WTC11 (cell line): ENCODE results near the gene BTN3A1. TPM values are rescaled to one million over a fixed set of nuclear protein-coding genes. Genes with fewer than 3 reads are reported as not detected.

ENCODE experiments used
- ATAC-seq: fragments of 200-7000 bp; cut with Tn5 transposase; 2 replicates; pipeline ENCODE4 v1.10.0; 2021; ENCODE audit warnings: mild to moderate bottlenecking, moderate library complexity
- CTCF ChIA-PET: fragments of 300-600 bp; sonication (Branson Sonifier 250); formaldehyde crosslinking; loops from one replicate; lab custom pipeline; 2021; ENCODE audit warnings: antibody characterized with exemption; lab: Charles Lee
- POLR2A ChIA-PET: fragments of 350-600 bp; sonication (Branson Sonifier 250); formaldehyde crosslinking; loops from one replicate; lab custom pipeline; 2021; ENCODE audit warnings: antibody characterized with exemption; lab: Charles Lee
- DNase-seq: peaks from one replicate; pipeline ENCODE4 v3.0.0; 2021; ENCODE audit warnings: low spot score
- H3K27ac Mint-ChIP-seq: 2 replicates; pipeline ENCODE4 v1.8.0; 2021; ENCODE audit warnings: mixed read lengths
- H3K27me3 Mint-ChIP-seq: 2 replicates; pipeline ENCODE4 v1.8.0; 2021; ENCODE audit warnings: low read depth, mild to moderate bottlenecking, moderate library complexity, mixed read lengths
- H3K36me3 Mint-ChIP-seq: 2 replicates; pipeline ENCODE4 v1.8.0; 2021; ENCODE audit warnings: mixed read lengths
- H3K4me1 Mint-ChIP-seq: 2 replicates; pipeline ENCODE4 v1.8.0; 2022; ENCODE audit warnings: mixed read lengths
- H3K4me3 Mint-ChIP-seq: 2 replicates; pipeline ENCODE4 v1.8.0; 2021; ENCODE audit warnings: mild to moderate bottlenecking, moderate library complexity, mixed read lengths
- H3K9me3 Mint-ChIP-seq: 2 replicates; pipeline ENCODE4 v1.8.0; 2021; ENCODE audit warnings: mixed read lengths
- ARID4B ChIP-seq: sonication (generic); formaldehyde crosslinking; IDR thresholded peaks from 2 replicates; pipeline ENCODE4 v1.8.0; 2023; ENCODE audit warnings: missing genetic modification reagents, mild to moderate bottlenecking, borderline replicate concordance
- ATF1 ChIP-seq: sonication (generic); formaldehyde crosslinking; IDR thresholded peaks from 2 replicates; pipeline ENCODE4 v1.8.1; 2023; ENCODE audit warnings: mild to moderate bottlenecking, moderate library complexity, missing genetic modification reagents
- CDX4 ChIP-seq: fragments of 250-450 bp; sonication (Bioruptor Pico); IDR thresholded peaks from 2 replicates; pipeline ENCODE4 v1.9.0; 2021; ENCODE audit warnings: moderate library complexity, mild to moderate bottlenecking, inconsistent platforms, borderline replicate concordance
- CREB1 ChIP-seq: sonication (generic); formaldehyde crosslinking; IDR thresholded peaks from 2 replicates; pipeline ENCODE4 v1.8.0; 2023; ENCODE audit warnings: mild to moderate bottlenecking, missing genetic modification reagents
- CTCF ChIP-seq: fragments of 200-600 bp; IDR thresholded peaks from 2 replicates; pipeline ENCODE4 v1.8.0; 2022; ENCODE audit warnings: antibody characterized with exemption
- ESRRA ChIP-seq: sonication (generic); formaldehyde crosslinking; IDR thresholded peaks from 2 replicates; pipeline ENCODE4 v1.8.1; 2022; ENCODE audit warnings: mild to moderate bottlenecking, missing genetic modification reagents, borderline replicate concordance
- FOXJ3 ChIP-seq: sonication (generic); formaldehyde crosslinking; IDR thresholded peaks from 2 replicates; pipeline ENCODE4 v1.9.0; 2021; ENCODE audit warnings: missing genetic modification reagents, mild to moderate bottlenecking, borderline replicate concordance
- FOXP1 ChIP-seq: sonication (generic); formaldehyde crosslinking; IDR thresholded peaks from 2 replicates; pipeline ENCODE4 v1.8.0; 2022; ENCODE audit warnings: missing genetic modification reagents, mild to moderate bottlenecking, moderate library complexity, borderline replicate concordance
- GABPB1 ChIP-seq: sonication (generic); formaldehyde crosslinking; IDR thresholded peaks from 2 replicates; pipeline ENCODE4 v1.8.1; 2023; ENCODE audit warnings: mild to moderate bottlenecking, missing genetic modification reagents
- IRF2 ChIP-seq: sonication (generic); formaldehyde crosslinking; IDR thresholded peaks from 2 replicates; pipeline ENCODE4 v1.8.0; 2022; ENCODE audit warnings: low read depth, missing genetic modification reagents, borderline replicate concordance
- NFE2L1 ChIP-seq: sonication (generic); formaldehyde crosslinking; IDR thresholded peaks from 2 replicates; pipeline ENCODE4 v1.8.1; 2023; ENCODE audit warnings: missing genetic modification reagents
- TP53 ChIP-seq: sonication (generic); formaldehyde crosslinking; IDR thresholded peaks from 2 replicates; pipeline ENCODE4 v1.8.1; 2023; ENCODE audit warnings: mild to moderate bottlenecking, missing genetic modification reagents
- USF2 ChIP-seq: sonication (generic); formaldehyde crosslinking; IDR thresholded peaks from 2 replicates; pipeline ENCODE4 v1.8.1; 2023; ENCODE audit warnings: mild to moderate bottlenecking, missing genetic modification reagents, moderate library complexity
- total RNA-seq: library from RNA; stranded (reverse); gene quantifications from 3 replicates; pipeline ENCODE4 v1.2.3, GENCODE V29; 2021
- TF ChIP-seq, protein P1 (sequence below): fragments of 250-450 bp; sonication (Bioruptor Pico); IDR thresholded peaks from 2 replicates; pipeline ENCODE4 v1.9.0; 2021; ENCODE audit warnings: mild to moderate bottlenecking, borderline replicate concordance
- TF ChIP-seq, protein P2 (sequence below): sonication (generic); formaldehyde crosslinking; conservative IDR thresholded peaks from 2 replicates; pipeline ENCODE4 v1.8.1; 2022; ENCODE audit warnings: mild to moderate bottlenecking, missing genetic modification reagents
- TF ChIP-seq, protein P3 (sequence below): fragments of 250-450 bp; sonication (Bioruptor Pico); IDR thresholded peaks from 2 replicates; pipeline ENCODE4 v2.1.2; 2022; ENCODE audit warnings: mild to moderate bottlenecking, moderate library complexity
- TF ChIP-seq, protein P4 (sequence below): sonication (generic); formaldehyde crosslinking; IDR thresholded peaks from 2 replicates; pipeline ENCODE4 v1.8.1; 2022; ENCODE audit warnings: missing genetic modification reagents, borderline replicate concordance

BTN3A1 gene
- total RNA-seq, 1 experiment from 2014 or later = 4.5 TPM

DNA sequence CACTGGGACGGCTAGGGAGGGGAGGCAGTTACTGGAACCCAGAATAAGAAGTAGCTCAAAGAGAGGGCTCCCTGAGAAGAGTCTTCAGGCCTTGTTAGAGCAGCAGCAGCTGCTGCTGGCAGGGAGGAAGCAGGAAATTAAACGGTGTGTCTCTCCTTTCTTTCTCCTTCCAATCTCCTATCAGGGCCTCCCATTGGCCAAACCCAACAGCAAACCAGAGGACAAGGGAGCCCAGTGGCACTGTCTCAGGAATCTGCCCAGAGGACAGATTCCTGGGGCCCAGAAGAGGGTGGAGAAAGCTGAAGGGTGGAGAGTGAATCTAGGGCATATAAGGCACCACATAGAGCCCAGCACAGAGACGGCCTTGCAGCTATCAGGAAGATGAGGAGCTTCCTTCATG, 10.2 kb downstream of the BTN3A1 start (continued):
- TF ChIP-seq, protein P1, sequence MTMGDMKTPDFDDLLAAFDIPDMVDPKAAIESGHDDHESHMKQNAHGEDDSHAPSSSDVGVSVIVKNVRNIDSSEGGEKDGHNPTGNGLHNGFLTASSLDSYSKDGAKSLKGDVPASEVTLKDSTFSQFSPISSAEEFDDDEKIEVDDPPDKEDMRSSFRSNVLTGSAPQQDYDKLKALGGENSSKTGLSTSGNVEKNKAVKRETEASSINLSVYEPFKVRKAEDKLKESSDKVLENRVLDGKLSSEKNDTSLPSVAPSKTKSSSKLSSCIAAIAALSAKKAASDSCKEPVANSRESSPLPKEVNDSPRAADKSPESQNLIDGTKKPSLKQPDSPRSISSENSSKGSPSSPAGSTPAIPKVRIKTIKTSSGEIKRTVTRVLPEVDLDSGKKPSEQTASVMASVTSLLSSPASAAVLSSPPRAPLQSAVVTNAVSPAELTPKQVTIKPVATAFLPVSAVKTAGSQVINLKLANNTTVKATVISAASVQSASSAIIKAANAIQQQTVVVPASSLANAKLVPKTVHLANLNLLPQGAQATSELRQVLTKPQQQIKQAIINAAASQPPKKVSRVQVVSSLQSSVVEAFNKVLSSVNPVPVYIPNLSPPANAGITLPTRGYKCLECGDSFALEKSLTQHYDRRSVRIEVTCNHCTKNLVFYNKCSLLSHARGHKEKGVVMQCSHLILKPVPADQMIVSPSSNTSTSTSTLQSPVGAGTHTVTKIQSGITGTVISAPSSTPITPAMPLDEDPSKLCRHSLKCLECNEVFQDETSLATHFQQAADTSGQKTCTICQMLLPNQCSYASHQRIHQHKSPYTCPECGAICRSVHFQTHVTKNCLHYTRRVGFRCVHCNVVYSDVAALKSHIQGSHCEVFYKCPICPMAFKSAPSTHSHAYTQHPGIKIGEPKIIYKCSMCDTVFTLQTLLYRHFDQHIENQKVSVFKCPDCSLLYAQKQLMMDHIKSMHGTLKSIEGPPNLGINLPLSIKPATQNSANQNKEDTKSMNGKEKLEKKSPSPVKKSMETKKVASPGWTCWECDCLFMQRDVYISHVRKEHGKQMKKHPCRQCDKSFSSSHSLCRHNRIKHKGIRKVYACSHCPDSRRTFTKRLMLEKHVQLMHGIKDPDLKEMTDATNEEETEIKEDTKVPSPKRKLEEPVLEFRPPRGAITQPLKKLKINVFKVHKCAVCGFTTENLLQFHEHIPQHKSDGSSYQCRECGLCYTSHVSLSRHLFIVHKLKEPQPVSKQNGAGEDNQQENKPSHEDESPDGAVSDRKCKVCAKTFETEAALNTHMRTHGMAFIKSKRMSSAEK (CRISPR knock-in tag) = no peak

DNA sequence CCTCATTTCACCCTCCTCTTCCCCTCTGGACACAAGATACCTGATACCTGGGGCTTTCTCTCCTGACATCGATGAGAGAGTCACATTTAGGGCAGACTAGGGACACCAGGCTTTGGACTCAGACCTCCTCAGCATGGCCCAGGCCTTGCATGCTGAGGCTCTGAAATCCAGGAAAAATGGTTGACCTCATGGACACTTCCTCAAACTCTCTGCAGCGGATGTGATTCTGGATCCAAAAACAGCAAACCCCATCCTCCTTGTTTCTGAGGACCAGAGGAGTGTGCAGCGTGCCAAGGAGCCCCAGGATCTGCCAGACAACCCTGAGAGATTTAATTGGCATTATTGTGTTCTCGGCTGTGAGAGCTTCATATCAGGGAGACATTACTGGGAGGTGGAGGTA, 10.9 kb downstream of the BTN3A1 start:
- H3K9me3 Mint-ChIP-seq = peaks cover 16% of the 10 kb centered on the region
- peaks cover 21% of the 10 kb centered on the region for H3K4me1 Mint-ChIP-seq
- H3K36me3 Mint-ChIP-seq = peaks cover 2% of the 10 kb centered on the region; the same call in 1 of the 2 replicates
- no peak overlapping the region for H3K27ac Mint-ChIP-seq
- H3K4me3 Mint-ChIP-seq = no peak overlapping the region
- CTCF ChIA-PET = interaction anchor here (0.9 kb wide), 1 partner anchor 8 kb away, joined by 3 read pairs; no protein-coding TSS in a partner anchor
- TF ChIP-seq, protein P2, sequence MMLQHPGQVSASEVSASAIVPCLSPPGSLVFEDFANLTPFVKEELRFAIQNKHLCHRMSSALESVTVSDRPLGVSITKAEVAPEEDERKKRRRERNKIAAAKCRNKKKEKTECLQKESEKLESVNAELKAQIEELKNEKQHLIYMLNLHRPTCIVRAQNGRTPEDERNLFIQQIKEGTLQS (CRISPR knock-in tag) = no peak
- TF ChIP-seq NFE2L1 (no peak), CREB1 (no peak), FOXJ3 (CRISPR knock-in tag) (no peak), USF2 (CRISPR knock-in tag) (no peak)
- TF ChIP-seq, protein P3, sequence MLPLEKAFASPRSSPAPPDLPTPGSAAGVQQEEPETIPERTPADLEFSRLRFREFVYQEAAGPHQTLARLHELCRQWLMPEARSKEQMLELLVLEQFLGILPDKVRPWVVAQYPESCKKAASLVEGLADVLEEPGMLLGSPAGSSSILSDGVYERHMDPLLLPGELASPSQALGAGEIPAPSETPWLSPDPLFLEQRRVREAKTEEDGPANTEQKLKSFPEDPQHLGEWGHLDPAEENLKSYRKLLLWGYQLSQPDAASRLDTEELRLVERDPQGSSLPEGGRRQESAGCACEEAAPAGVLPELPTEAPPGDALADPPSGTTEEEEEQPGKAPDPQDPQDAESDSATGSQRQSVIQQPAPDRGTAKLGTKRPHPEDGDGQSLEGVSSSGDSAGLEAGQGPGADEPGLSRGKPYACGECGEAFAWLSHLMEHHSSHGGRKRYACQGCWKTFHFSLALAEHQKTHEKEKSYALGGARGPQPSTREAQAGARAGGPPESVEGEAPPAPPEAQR (CRISPR knock-in tag) = no peak
- DNase-seq (no peak), ATAC-seq (no peak)
- peaks cover 12% of the 10 kb centered on the region for H3K27me3 Mint-ChIP-seq
- POLR2A ChIA-PET = no interaction called here

DNA sequence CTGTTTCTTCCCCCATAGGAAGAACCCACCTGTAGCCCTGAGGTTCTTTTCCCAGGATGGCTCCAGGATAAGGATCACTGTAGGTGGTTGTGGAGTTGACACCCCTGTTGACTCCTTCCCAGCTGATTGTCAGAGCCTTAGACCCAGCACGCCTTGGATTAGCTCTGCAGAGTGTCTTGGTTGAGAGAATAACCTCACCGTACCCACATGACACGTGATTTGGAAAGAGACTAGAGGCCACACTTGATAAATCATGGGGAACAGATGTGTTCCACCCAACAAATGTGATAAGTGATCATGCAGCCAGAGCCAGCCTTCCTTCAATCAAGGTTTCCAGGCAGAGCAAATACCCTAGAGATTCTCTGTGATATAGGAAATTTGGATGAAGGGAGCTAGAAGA, 12.2 kb downstream of the BTN3A1 start:
- Mint-ChIP-seq H3K36me3 (peaks cover 13% of the 10 kb centered on the region), H3K4me3 (no peak overlapping the region), H3K9me3 (peaks cover 29% of the 10 kb centered on the region), H3K27ac (no peak overlapping the region), H3K27me3 (peaks cover 19% of the 10 kb centered on the region), H3K4me1 (peaks cover 20% of the 10 kb centered on the region)
- ATAC-seq (no peak), DNase-seq (no peak)
- ChIA-PET CTCF (no interaction called here), POLR2A (no interaction called here)
- TF ChIP-seq, protein P4, sequence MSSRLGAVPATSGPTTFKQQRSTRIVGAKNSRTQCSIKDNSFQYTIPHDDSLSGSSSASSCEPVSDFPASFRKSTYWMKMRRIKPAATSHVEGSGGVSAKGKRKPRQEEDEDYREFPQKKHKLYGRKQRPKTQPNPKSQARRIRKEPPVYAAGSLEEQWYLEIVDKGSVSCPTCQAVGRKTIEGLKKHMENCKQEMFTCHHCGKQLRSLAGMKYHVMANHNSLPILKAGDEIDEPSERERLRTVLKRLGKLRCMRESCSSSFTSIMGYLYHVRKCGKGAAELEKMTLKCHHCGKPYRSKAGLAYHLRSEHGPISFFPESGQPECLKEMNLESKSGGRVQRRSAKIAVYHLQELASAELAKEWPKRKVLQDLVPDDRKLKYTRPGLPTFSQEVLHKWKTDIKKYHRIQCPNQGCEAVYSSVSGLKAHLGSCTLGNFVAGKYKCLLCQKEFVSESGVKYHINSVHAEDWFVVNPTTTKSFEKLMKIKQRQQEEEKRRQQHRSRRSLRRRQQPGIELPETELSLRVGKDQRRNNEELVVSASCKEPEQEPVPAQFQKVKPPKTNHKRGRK = no peak
- TF ChIP-seq CDX4 (CRISPR knock-in tag) (no peak), TP53 (CRISPR knock-in tag) (no peak), CTCF (no peak), ESRRA (no peak), ARID4B (CRISPR knock-in tag) (no peak), CREB1 (no peak), GABPB1 (CRISPR knock-in tag) (no peak), ATF1 (no peak), IRF2 (no peak), FOXP1 (no peak)
